Liver (tissue), 9 donors: ENCODE results near the gene CLEC20A. TPM values are rescaled to one million over a fixed set of nuclear protein-coding genes. Genes with fewer than 3 reads are reported as not detected.

Experiments used
- DNase-seq: peaks from one replicate; pipeline ENCODE4 v3.0.0-alpha.2; 2017; ENCODE audit warnings: low spot score
- H3K27ac ChIP-seq, 2 donors: one replicate each; pipeline ENCODE4 v1.7.0; 2013; ENCODE audit warnings: inconsistent platforms in 2 of 2, low read length in 2 of 2, control low read depth in 1 of 2, low read depth in 1 of 2, mild to moderate bottlenecking in 1 of 2
- H3K27me3 ChIP-seq, 4 donors: one replicate each; pipeline versions ENCODE4 v1.6.1 to v1.7.0; 2013; ENCODE audit warnings: low read length in 3 of 4, inconsistent platforms in 1 of 4, mild to moderate bottlenecking in 1 of 4, moderate library complexity in 1 of 4; ENCODE audit not compliant: control insufficient read depth in 4 of 4, insufficient read depth in 4 of 4
- H3K36me3 ChIP-seq, 4 donors: one replicate each; pipeline versions ENCODE4 v1.6.1 to v1.7.0; 2013; ENCODE audit warnings: low read length in 3 of 4, mild to moderate bottlenecking in 3 of 4, low read depth in 1 of 4, moderate library complexity in 1 of 4; ENCODE audit not compliant: control insufficient read depth in 4 of 4, insufficient read depth in 3 of 4
- H3K4me1 ChIP-seq, 4 donors: one replicate each; pipeline versions ENCODE4 v1.6.1 to v1.7.0; 2013; ENCODE audit warnings: low read length in 3 of 4, mild to moderate bottlenecking in 3 of 4, moderate library complexity in 1 of 4; ENCODE audit not compliant: control insufficient read depth in 4 of 4, insufficient read depth in 4 of 4
- H3K4me3 ChIP-seq, 3 donors: one replicate each; pipeline versions ENCODE4 v1.6.1 to v1.7.0; 2013; ENCODE audit warnings: low read length in 3 of 3, control low read depth in 1 of 3, low read depth in 1 of 3, mild to moderate bottlenecking in 1 of 3
- H3K9ac ChIP-seq, 2 donors: one replicate each; pipeline ENCODE4 v1.7.0; 2013; ENCODE audit warnings: low read length in 2 of 2, mild to moderate bottlenecking in 2 of 2, moderate library complexity in 2 of 2, control low read depth in 1 of 2, low read depth in 1 of 2
- H3K9me3 ChIP-seq, 4 donors: one replicate each; pipeline versions ENCODE4 v1.6.1 to v1.7.0; 2013; ENCODE audit warnings: low read length in 3 of 4; ENCODE audit not compliant: control insufficient read depth in 4 of 4
- ATF3 ChIP-seq: IDR thresholded peaks from 2 replicates; pipeline ENCODE4 v1.6.1; 2016; ENCODE audit warnings: antibody characterized with exemption
- CTCF ChIP-seq: fragments of 150-350 bp; IDR thresholded peaks from 2 replicates; pipeline ENCODE4 v1.5.1; 2017; ENCODE audit warnings: improper control_type of control experiment, low read depth, low read length; ENCODE audit not compliant: missing input control
- EGR1 ChIP-seq, 2 donors: IDR thresholded peaks; 2 replicates each; pipeline ENCODE4 v1.6.1; 2016 to 2018; ENCODE audit warnings: antibody characterized with exemption in 2 of 2, low read depth in 2 of 2
- FOXA1 ChIP-seq: IDR thresholded peaks from 2 replicates; pipeline ENCODE4 v1.6.1; 2016; ENCODE audit warnings: antibody characterized with exemption
- FOXA2 ChIP-seq: IDR thresholded peaks from 2 replicates; pipeline ENCODE4 v1.6.1; 2016; ENCODE audit warnings: antibody characterized with exemption
- GABPA ChIP-seq, 2 donors: IDR thresholded peaks in 1 of 2; conservative IDR thresholded peaks in 1 of 2; 2 replicates each; pipeline ENCODE4 v1.6.1; 2016; ENCODE audit warnings: antibody characterized with exemption in 2 of 2, mild to moderate bottlenecking in 1 of 2, moderate library complexity in 1 of 2
- HNF4A ChIP-seq, 2 donors: conservative IDR thresholded peaks; 2 replicates each; pipeline ENCODE4 v1.6.1; 2016; ENCODE audit warnings: antibody characterized with exemption in 2 of 2, mild to moderate bottlenecking in 2 of 2
- JUND ChIP-seq, 2 donors: IDR thresholded peaks; 2 replicates each; pipeline ENCODE4 v1.6.1; 2016; ENCODE audit warnings: antibody characterized with exemption in 2 of 2
- MAX ChIP-seq: IDR thresholded peaks from 2 replicates; pipeline ENCODE4 v1.6.1; 2016; ENCODE audit warnings: antibody characterized with exemption
- NR2F2 ChIP-seq: IDR thresholded peaks from 2 replicates; pipeline ENCODE4 v1.6.1; 2016; ENCODE audit warnings: antibody characterized with exemption
- REST ChIP-seq: IDR thresholded peaks from 2 replicates; pipeline ENCODE4 v1.6.1; 2016; ENCODE audit warnings: antibody characterized with exemption, mild to moderate bottlenecking
- RXRA ChIP-seq, 2 donors: IDR thresholded peaks; 2 replicates each; pipeline ENCODE4 v1.6.1; 2017 to 2018; ENCODE audit warnings: antibody characterized with exemption in 2 of 2, mild to moderate bottlenecking in 1 of 2
- SP1 ChIP-seq: IDR thresholded peaks from 2 replicates; pipeline ENCODE4 v1.6.1; 2018; ENCODE audit warnings: antibody characterized with exemption, mild to moderate bottlenecking
- TAF1 ChIP-seq: conservative IDR thresholded peaks from 2 replicates; pipeline ENCODE4 v1.6.1; 2016; ENCODE audit warnings: antibody characterized with exemption, mild to moderate bottlenecking
- YY1 ChIP-seq: IDR thresholded peaks from 2 replicates; pipeline ENCODE4 v1.6.1; 2016; ENCODE audit warnings: antibody characterized with exemption, mild to moderate bottlenecking
- WGBS: extraction: QIAGEN DNeasy Blood & Tissue Kit; methylation state at CpG from one replicate; pipeline ENCODE4 v1.1.7; 2013; 5-methylcytosine and 5-hydroxymethylcytosine counted together
- polyA plus RNA-seq, 2 donors: library from polyadenylated mRNA; stranded (reverse) in 1 of 2; unstranded in 1 of 2; fragments of 200-250 nt in 1 of 2; fragments of >200 nt in 1 of 2; fragmentation: Nextera tagmentation in 1 of 2; extraction: Ambion mirVana in 1 of 2; gene quantifications; one replicate each; pipeline versions ENCODE4 v1.2.1 to v1.2.3, GENCODE V29; 2013 to 2015
- total RNA-seq, 2 donors: library from RNA; depleted of rRNA; stranded (reverse); fragments of >200 nt; gene quantifications; one replicate each; pipeline ENCODE4 v1.2.3, GENCODE V29; 2014
- donor health status: healthy.
- donor health status: healthy.
- donor health status: healthy.
- donor health status: healthy.
- donor health status: healthy.

CLEC20A gene
- total and polyA plus RNA-seq, 4 donors: 0.33 TPM; not detected in 3

GRCh38 chr1:178452013-178452412 lies 44.8 kb downstream of the CLEC20A start:
- Histone ChIP-seq H3K27ac (no peak overlapping the region), H3K27me3 (no peaks in the 10 kb centered on the region), H3K4me1 (no peaks in the 10 kb centered on the region), H3K36me3 (peaks cover 0 to 4% (median 0%) of the 10 kb centered on the region in 4 donors), H3K9me3 (no peaks in the 10 kb centered on the region), H3K4me3 (no peak overlapping the region), H3K9ac (no peak overlapping the region)
- 97% methylated on average over 3 of the region's 3 CpGs for WGBS
- DNase-seq: no peak
- TF ChIP-seq FOXA2 (no peak), ATF3 (no peak), HNF4A (conservative IDR thresholded peaks at IDR 0.05) (no peak), EGR1 (IDR thresholded peaks at IDR 0.05; ENCODE audit: low read depth in 2 of 2) (no peak), MAX (no peak), SP1 (no peak), RXRA (IDR thresholded peaks at IDR 0.05) (no peak), JUND (IDR thresholded peaks at IDR 0.05) (no peak), NR2F2 (no peak)

GRCh38 chr1:178451529-178451928 lies 45.2 kb downstream of the CLEC20A start:
- H3K9ac ChIP-seq: no peak overlapping the region
- TF ChIP-seq ATF3: no peak
- TF ChIP-seq SP1: no peak
- no peaks in the 10 kb centered on the region for H3K9me3 ChIP-seq
- DNase-seq: no peak
- no peaks in the 10 kb centered on the region for H3K27me3 ChIP-seq
- H3K27ac ChIP-seq: no peak overlapping the region
- H3K36me3 ChIP-seq: peaks cover 0 to 4% (median 0%) of the 10 kb centered on the region in 4 donors
- 80% methylated on average over 3 of the region's 3 CpGs for WGBS
- no peak overlapping the region for H3K4me3 ChIP-seq
- no peaks in the 10 kb centered on the region for H3K4me1 ChIP-seq

- TF ChIP-seq FOXA2: no peak
- no peak for TF ChIP-seq FOXA1
- TF ChIP-seq NR2F2: no peak
- no peak for TF ChIP-seq CTCF
- no peak for TF ChIP-seq TAF1
- TF ChIP-seq HNF4A (conservative IDR thresholded peaks at IDR 0.05): no peak
- TF ChIP-seq REST: no peak
- TF ChIP-seq YY1: no peak
- no peak for TF ChIP-seq SP1
- no peak for TF ChIP-seq GABPA (IDR thresholded peaks at IDR 0.05 in 1 of 2, conservative IDR thresholded peaks at IDR 0.05 in 1 of 2)
- TF ChIP-seq EGR1 (IDR thresholded peaks at IDR 0.05; ENCODE audit: low read depth in 2 of 2): no peak
- TF ChIP-seq JUND (IDR thresholded peaks at IDR 0.05): no peak
- TF ChIP-seq MAX: no peak
- TF ChIP-seq ATF3: no peak
- Histone ChIP-seq H3K27ac (no peak overlapping the region), H3K4me1 (no peaks in the 10 kb centered on the region), H3K9me3 (no peaks in the 10 kb centered on the region), H3K27me3 (no peaks in the 10 kb centered on the region), H3K9ac (no peak overlapping the region), H3K36me3 (peaks cover 0 to 4% (median 0%) of the 10 kb centered on the region in 4 donors), H3K4me3 (no peak overlapping the region)
- DNase-seq: no peak
- 88% methylated on average over 6 of the region's 6 CpGs for WGBS
Measured at GRCh38 chr1:178450871-178451270, 45.9 kb downstream of the CLEC20A start.
